ENCODE data around the gene ZNF429.
"Not testable (repeated sequence)": the region's sequence is repeated elsewhere in the genome, so short reads cannot be mapped to it uniquely, and the experiment has no call there.

ZNF429 gene

GRCh38 chr19:21590867-21591266, 85.5 kb downstream of the ZNF429 start:
- no peak for DNase-seq (ENCODE audit: low read depth in 2 of 2)

DNA sequence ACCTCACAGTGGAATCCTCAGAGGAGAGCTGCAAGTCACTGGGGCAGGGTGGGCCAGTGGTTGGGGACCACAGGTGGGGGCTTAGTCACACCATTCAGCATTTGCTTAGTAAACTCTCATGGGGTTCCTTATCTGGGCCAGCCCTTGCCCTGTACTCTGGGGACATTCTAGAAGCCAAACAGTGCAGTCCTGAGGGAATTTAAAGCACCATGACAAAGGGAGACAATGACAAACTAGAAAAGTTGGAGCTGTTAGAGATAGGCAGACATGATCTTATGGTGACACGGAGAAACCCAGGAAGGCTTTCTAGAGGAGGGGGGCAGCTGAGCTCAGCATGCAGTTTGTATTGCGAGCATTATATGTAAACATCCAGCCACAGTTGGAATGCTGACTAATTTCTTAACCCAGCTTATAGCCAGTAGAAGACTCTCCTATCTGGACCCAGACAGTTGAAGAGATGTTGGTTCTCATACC, 87.6 kb downstream of the ZNF429 start:
- DNase-seq (ENCODE audit: low read depth in 2 of 2) = no peak

DNA sequence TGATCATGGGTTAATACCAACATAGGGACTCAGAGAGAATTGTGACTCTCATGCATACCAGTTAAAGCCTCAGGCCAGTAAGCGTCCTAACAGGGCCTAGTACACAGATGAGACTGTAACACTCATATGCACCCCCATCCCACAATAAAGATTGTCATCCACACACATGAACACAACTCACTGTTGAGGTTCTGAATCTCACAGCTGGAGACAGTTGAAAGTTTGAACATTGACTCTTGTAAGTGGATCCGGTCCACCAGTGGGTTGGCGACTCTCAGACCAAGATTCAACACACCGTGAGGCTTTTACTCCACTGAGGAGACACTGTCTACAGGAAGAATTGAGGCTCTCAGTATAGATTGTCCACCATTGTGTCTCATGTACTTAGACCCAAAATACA, 88.1 kb downstream of the ZNF429 start:
- DNase-seq (ENCODE audit: low read depth in 2 of 2) = no peak

DNA sequence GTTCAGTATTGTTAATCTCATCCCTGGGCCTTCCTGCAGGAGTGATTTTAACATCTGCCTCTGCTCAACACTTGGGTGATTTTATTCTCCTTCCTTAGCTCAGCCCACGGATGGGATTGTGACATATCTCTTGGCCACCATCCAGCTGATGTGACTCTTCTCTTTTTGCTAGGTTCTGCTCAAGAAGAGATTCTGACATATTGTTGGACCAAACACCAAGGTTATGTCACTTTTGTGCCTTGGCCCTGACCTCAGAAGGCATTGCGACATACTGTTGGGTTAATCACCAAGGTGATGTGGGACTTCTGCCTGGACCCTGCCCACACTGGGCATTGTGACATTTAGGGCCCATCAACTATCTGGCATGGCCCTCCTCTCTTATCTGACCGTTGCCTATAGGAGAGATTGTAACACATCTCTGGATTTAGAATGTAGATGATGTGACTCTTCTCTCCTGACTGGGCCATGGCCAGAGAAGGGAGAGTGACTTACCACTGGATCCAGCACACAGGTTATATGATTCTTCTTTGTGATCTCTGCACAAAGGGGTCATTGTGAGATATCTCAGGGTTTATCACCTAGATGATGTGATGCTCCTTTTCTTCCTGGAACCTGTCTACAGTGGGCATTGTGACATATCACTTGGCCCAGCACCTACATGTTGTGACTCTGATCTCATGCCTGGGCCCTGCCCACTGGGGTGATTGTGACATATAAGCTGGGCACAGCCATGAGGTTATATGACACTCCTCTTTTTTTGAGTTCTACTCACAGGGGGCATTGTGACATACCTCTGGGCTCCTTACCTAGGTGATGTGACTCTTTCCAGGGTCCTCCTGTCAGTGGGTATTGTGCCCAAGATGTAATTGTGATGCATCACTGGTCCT, 88.8 kb downstream of the ZNF429 start:
- no peak for DNase-seq (ENCODE audit: low read depth in 2 of 2)

- no peak for DNase-seq (ENCODE audit: low read depth in 2 of 2)
Observed at GRCh38 chr19:21595185-21595584, 89.8 kb downstream of the ZNF429 start.

- DNase-seq (ENCODE audit: low read depth in 2 of 2) = no peak
Observed at GRCh38 chr19:21602082-21602658, 96.8 kb downstream of the ZNF429 start.

DNA sequence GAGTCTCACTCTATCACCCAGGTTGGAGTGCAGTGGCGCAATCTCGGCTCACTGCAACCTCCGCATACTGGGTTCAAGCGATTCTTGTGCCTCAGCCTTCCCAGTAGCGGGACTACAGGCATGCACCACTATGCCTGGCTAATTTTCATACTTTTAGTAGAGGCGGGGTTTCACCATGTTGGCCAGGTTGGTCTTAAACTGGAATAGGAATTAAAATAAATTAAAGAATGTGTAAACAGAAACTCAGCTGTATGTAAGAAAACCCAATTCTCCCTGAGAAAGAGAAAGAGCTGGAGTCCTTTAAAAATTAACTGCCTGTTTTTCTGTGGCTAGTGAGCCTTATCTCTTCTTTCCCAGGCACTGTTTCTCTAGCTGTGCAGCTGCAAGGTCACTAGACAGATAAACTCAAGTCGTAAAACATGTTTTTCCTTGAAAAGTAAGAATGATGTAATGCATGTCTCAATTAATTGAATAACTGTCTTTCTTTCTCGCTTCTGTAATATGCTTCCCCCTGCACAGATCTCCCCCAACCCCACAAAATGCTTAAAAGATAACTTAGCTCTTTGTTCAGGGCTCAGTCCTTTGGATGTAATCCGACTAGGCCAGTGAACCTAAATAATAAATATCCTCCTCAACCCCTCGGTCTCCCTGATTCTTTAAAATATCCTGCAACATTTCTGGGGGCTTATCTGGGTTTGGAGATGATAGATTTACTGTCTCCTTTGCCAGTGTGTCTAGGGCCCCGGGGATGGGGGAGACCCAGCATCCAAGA, 97.4 kb downstream of the ZNF429 start:
- not testable (repeated sequence) for DNase-seq (ENCODE audit: low read depth in 2 of 2)

DNA sequence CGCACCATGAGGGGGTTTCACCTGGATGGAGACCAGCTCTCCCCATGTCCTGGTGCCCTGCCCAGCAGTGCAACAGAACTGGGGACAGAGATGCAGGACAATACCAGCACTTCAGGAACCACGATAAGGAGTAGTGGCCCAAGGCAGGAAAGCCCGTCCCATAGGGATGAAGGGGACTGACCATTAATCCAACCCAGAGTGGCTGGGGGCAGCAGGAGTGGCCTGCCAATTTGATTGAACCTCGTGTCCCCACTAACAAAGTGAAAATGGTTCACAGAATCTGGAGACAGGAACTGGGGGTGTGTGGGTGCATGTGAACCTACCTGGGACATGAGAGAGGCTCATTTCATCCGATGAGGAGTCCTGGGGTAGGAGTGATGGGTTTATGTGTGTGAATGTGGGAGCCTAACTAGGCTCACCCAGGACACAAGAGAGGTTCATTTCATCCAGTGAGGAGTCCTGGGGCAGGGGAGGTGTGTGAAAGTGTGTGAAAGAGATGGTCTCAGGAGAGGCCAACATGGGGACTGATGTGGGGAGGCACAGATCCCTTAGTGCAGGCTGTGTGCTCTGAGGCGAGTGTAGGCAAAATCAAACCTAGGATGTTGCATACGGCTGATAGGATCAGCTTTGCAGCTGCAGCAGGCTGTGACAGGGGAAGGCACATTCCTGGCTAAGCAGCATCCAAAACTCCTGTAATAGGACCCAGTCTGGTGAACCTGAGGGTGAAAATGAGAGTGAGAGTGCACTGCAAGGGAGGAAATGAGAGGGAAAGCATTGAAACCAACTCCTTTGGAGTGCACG, 98.2 kb downstream of the ZNF429 start:
- DNase-seq (ENCODE audit: low read depth in 2 of 2) = no peak

DNA sequence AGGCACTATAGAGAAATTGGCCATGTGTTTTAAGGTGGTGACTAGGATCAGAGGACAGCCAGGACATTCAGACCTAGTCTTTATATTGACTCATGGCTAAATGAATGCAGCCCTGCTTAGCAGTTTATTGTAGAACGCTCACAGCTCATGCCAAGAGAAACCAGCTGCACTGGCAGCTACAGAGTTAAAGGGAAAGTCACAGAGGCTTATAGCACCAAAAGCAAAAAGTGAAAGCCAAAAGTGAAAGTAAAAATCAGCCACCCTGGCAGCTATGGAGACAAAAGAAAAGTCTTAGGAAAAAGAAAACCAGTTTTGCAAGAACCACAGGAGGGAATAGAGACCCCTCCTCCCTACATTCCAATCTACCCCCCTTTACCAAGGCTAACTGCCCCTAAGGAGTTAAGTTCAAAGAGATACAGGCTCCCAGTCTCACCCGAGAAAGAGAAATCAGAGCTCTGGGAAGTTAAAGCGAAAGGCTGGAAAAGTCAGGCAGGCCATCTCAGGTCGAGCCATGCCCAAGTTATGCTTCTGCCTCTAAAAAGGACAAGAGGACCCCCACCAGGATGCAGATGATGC, 99.0 kb downstream of the ZNF429 start:
- no peak for DNase-seq (ENCODE audit: low read depth in 2 of 2)

Measured in stimulated activated CD8-positive, alpha-beta memory T cell treated with anti-CD3 and anti-CD28 coated beads, Interleukin-7, amount 100 ng/mL, for 4 hours (primary cell).